ENCODE data around the gene ACOT12. TPM values are rescaled to one million over a fixed set of nuclear protein-coding genes. Genes with fewer than 3 reads are reported as not detected.

Gene ACOT12
- total RNA-seq, 4 donors from 2014 or later, result 1.7 TPM; not detected in 3

DNA sequence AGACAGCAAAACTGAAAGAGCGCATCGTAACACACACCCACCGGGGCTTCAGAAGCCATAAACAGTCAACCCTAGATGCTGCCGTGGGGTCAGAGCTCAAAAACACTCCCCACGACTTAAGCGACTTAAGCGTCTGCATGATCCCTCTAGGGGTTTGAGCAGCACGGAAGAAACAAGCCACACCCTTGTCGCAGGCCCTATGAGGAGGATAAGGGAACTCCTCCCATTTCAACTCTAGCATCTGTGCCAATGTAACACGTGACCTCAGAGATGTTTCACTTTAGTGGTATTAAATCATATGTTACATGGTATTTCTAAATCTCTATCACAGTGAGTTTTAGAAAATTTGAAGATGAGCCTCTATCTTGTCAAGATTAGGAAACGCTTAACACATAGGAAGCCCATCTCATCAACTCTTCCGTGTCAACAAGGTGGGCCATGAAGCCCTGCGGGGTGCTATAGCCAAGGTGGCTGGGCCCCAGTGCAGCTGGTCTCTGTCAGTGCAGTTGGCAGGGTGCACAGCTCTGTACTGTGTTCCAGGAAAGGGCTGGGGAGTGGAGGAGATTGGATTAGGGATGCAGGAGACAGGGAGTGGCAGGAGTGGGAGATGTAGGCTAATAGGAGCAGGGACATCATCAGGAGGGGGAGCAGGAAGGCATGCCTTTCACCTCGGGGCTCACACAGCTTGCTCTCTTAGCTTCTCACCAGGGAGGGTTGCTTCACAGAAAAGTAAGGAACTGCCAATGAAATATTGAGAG lies 59.5 kb downstream of the ACOT12 start:
- H3K4me3 ChIP-seq, result peak overlapping the region in 2 of 4 donors; percentile 7 to 31
- no peaks in the 10 kb centered on the region for H3K4me1 ChIP-seq
- no peak for TF ChIP-seq POLR2A (IDR thresholded peaks at IDR 0.05)
- TF ChIP-seq, protein P1, sequence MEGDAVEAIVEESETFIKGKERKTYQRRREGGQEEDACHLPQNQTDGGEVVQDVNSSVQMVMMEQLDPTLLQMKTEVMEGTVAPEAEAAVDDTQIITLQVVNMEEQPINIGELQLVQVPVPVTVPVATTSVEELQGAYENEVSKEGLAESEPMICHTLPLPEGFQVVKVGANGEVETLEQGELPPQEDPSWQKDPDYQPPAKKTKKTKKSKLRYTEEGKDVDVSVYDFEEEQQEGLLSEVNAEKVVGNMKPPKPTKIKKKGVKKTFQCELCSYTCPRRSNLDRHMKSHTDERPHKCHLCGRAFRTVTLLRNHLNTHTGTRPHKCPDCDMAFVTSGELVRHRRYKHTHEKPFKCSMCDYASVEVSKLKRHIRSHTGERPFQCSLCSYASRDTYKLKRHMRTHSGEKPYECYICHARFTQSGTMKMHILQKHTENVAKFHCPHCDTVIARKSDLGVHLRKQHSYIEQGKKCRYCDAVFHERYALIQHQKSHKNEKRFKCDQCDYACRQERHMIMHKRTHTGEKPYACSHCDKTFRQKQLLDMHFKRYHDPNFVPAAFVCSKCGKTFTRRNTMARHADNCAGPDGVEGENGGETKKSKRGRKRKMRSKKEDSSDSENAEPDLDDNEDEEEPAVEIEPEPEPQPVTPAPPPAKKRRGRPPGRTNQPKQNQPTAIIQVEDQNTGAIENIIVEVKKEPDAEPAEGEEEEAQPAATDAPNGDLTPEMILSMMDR (IDR thresholded peaks at IDR 0.05), result no peak
- no peak for TF ChIP-seq EP300 (IDR thresholded peaks at IDR 0.05)
- no peaks in the 10 kb centered on the region for H3K27me3 ChIP-seq
- no peak for DNase-seq (ENCODE audit: low spot score in 2 of 2)
- WGBS, 2 donors, result 50 to 56% methylated on average over 14 of the region's 14 CpGs
- no peaks in the 10 kb centered on the region for H3K36me3 ChIP-seq
- no peak overlapping the region for H3K27ac ChIP-seq
- H3K9me3 ChIP-seq, result no peaks in the 10 kb centered on the region

DNA sequence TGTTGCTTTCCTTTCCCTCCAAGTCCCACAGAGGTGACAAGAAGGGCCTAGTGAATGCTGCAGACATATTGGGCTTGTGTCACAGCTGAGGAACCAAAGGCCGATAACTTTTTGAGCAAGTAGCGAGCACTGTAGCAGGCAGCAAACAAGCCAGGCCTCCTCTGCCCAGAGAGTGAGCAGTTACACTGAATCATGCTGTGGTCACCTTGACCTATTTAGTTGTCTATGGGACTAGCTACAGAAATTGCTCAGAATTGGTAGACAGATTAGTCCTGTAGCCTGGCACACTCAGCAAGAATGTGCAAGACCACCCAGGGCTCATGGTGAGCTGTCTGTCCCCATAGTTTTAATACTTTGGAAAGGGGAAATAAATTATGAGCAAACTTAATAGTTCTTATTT lies 67.4 kb downstream of the ACOT12 start:
- Histone ChIP-seq H3K9me3 (no peaks in the 10 kb centered on the region), H3K36me3 (no peaks in the 10 kb centered on the region), H3K27ac (no peak overlapping the region), H3K4me3 (no peak overlapping the region), H3K4me1 (no peaks in the 10 kb centered on the region), H3K27me3 (no peaks in the 10 kb centered on the region)
- 89 to 100% methylated on average over 2 of the region's 2 CpGs for WGBS, 2 donors
- DNase-seq (ENCODE audit: low spot score in 2 of 2), result no peak
- no peak for TF ChIP-seq EP300 (IDR thresholded peaks at IDR 0.05)
- TF ChIP-seq, protein P1 (IDR thresholded peaks at IDR 0.05), result no peak
- TF ChIP-seq POLR2A (IDR thresholded peaks at IDR 0.05), result no peak

DNA sequence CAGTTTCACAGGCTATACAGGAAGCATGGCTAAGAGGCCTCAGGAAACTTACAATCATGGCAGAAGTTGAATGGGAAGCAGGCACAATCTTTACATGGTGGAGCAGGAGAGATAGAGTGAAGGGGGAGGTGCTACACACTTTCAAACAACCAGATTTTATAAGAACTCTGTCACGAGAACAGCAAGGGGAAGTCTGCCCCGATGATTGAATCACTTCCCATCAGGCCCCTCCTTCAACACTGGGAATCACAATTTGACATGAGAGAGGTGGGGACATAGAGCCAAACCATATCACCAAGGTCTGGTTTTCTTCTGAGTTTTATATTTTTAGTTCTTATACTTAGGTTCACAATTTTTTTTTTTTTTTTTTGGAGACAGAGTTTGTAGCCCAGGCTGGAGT lies 76.4 kb downstream of the ACOT12 start:
- no peak for DNase-seq (ENCODE audit: low spot score in 2 of 2)
- Histone ChIP-seq H3K36me3 (peaks cover 0 to 27% (median 0%) of the 10 kb centered on the region in 3 donors), H3K4me1 (no peaks in the 10 kb centered on the region), H3K4me3 (no peak overlapping the region), H3K27ac (no peak overlapping the region), H3K27me3 (no peaks in the 10 kb centered on the region), H3K9me3 (no peaks in the 10 kb centered on the region)
- TF ChIP-seq, protein P1 (IDR thresholded peaks at IDR 0.05), result no peak
- TF ChIP-seq POLR2A (IDR thresholded peaks at IDR 0.05) (no peak), EP300 (IDR thresholded peaks at IDR 0.05) (no peak)
- WGBS, 2 donors, result 62 to 73% methylated on average over 2 of the region's 2 CpGs

DNA sequence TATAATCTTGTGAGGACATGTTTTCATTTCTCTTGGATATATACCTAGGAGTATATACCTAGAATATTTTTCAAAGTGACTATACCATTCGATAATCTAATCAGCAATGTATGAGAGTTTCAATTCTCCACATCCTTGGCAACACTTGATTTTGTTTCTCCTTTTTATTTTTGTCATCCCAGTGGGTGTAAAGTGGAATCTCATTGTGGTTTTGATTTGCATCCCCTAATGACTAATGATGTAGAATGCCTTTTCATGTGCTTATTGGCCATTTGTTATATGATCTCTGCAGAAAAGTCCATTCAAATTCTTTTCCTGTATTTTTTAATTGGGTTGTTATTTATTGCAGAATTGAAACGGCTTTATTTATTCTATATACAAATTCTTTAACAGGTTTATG lies 77.4 kb downstream of the ACOT12 start:
- WGBS, 2 donors, result 81 to 85% methylated on average over 2 of the region's 2 CpGs

DNA sequence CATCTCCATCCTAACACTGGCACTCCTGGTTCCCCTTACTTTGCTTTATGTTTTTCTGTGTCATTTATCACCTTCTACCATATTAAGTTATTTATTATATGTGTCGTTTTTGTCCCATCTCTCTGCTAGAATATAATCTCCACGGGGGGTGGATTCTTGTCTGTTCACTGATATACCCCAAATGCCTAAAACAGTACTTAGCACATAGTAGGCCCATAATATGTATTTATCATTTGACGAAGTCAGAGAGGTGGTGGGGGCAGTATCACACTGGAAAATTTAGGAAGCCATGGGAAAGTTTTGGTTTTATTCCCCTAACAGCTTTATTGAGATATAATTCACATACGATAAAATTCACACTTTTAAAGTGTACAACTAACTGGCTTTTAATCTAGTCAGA lies 78.1 kb downstream of the ACOT12 start:
- no peak overlapping the region for H3K4me3 ChIP-seq
- WGBS, 2 donors, result 90 to 94% methylated on average over 4 of the region's 4 CpGs
- no peak overlapping the region for H3K27ac ChIP-seq
- H3K36me3 ChIP-seq, result peaks cover 0 to 44% (median 0%) of the 10 kb centered on the region in 3 donors
- H3K9me3 ChIP-seq, result no peaks in the 10 kb centered on the region
- no peaks in the 10 kb centered on the region for H3K4me1 ChIP-seq
- no peak for DNase-seq (ENCODE audit: low spot score in 2 of 2)
- H3K27me3 ChIP-seq, result no peaks in the 10 kb centered on the region
- TF ChIP-seq EP300 (IDR thresholded peaks at IDR 0.05), result no peak
- TF ChIP-seq, protein P1 (IDR thresholded peaks at IDR 0.05), result no peak
- no peak for TF ChIP-seq POLR2A (IDR thresholded peaks at IDR 0.05)

More for the DNA sequence above, 77.4 kb downstream of the ACOT12 start:
- Histone ChIP-seq H3K36me3 (peaks cover 0 to 37% (median 0%) of the 10 kb centered on the region in 3 donors), H3K4me1 (no peaks in the 10 kb centered on the region), H3K27ac (no peak overlapping the region), H3K27me3 (no peaks in the 10 kb centered on the region), H3K9me3 (no peaks in the 10 kb centered on the region), H3K4me3 (no peak overlapping the region)
- DNase-seq (ENCODE audit: low spot score in 2 of 2), result no peak
- TF ChIP-seq POLR2A (IDR thresholded peaks at IDR 0.05) (no peak), EP300 (IDR thresholded peaks at IDR 0.05) (no peak)
